AG04450 (cell line): ENCODE data around the gene LHFPL6. TPM values are rescaled to one million over a fixed set of nuclear protein-coding genes. Genes with fewer than 3 reads are reported as not detected.

ENCODE experiments used
- CTCF ChIA-PET: fragments of 300-600, 350-600 bp; formaldehyde crosslinking; extraction: SDS; loops from one replicate; lab custom pipeline; 2022; ENCODE audit warnings: antibody characterized with exemption, inconsistent platforms; lab: Charles Lee
- POLR2A ChIA-PET: fragments of 350-600 bp; formaldehyde crosslinking; extraction: SDS; loops from one replicate; lab custom pipeline; 2021; ENCODE audit warnings: antibody characterized with exemption, inconsistent platforms; lab: Yijun Ruan, JAX
- DNase-seq: peaks from one replicate; pipeline ENCODE4 v3.0.0-alpha.2; 2011; ENCODE audit warnings: low read depth, low spot score
- H3K27ac ChIP-seq: one replicate; pipeline ENCODE4 v1.5.1; 2012; ENCODE audit warnings: low read depth, low read length, control low read depth
- H3K27me3 ChIP-seq: one replicate; pipeline ENCODE4 v1.6.0; 2012; ENCODE audit warnings: low read length; ENCODE audit not compliant: control insufficient read depth, insufficient read depth
- H3K4me3 ChIP-seq: 2 replicates; pipeline ENCODE4 v1.5.1; 2011; ENCODE audit warnings: mild to moderate bottlenecking, low read depth, low read length, control low read depth
- H3K9me3 ChIP-seq: 2 replicates; pipeline ENCODE4 v1.5.1; 2012; ENCODE audit warnings: low read length; ENCODE audit not compliant: control insufficient read depth, insufficient read depth
- CTCF ChIP-seq: IDR thresholded peaks from 2 replicates; pipeline ENCODE4 v1.5.1; 2011; ENCODE audit warnings: low read depth, low read length, control low read depth, inconsistent platforms
- polyA plus RNA-seq: library from polyadenylated mRNA; depleted of rRNA; stranded (reverse); fragments of >200 nt; gene quantifications from 2 replicates; pipeline ENCODE4 v1.2.3, GENCODE V29; 2011

Gene LHFPL6
- polyA plus RNA-seq, 1 experiment, result 40.3 TPM

GRCh38 chr13:39494633-39495032 lies 108.4 kb downstream of the LHFPL6 start:
- no peak overlapping the region for H3K4me3 ChIP-seq
- H3K27me3 ChIP-seq, result no peaks in the 10 kb centered on the region
- TF ChIP-seq CTCF, result no peak
- no peak overlapping the region for H3K27ac ChIP-seq
- no peak for DNase-seq
- no peaks in the 10 kb centered on the region for H3K9me3 ChIP-seq
- POLR2A ChIA-PET, result no interaction called here
- CTCF ChIA-PET, result interaction anchor here (0.9 kb wide), 1 partner anchor 76 kb away, joined by 3 read pairs; no protein-coding TSS in a partner anchor

GRCh38 chr13:39494006-39494405 lies 109.0 kb downstream of the LHFPL6 start:
- DNase-seq, result no peak
- Histone ChIP-seq H3K4me3 (no peak overlapping the region), H3K27me3 (no peaks in the 10 kb centered on the region), H3K9me3 (no peaks in the 10 kb centered on the region), H3K27ac (no peak overlapping the region)
- POLR2A ChIA-PET, result no interaction called here
- CTCF ChIA-PET, result interaction anchor here (0.9 kb wide), 1 partner anchor 75 kb away, joined by 3 read pairs; no protein-coding TSS in a partner anchor
- no peak for TF ChIP-seq CTCF

- TF ChIP-seq CTCF, result no peak
- POLR2A ChIA-PET, result no interaction called here
- DNase-seq, result no peak
Measured at GRCh38 chr13:39490136-39490535, 112.9 kb downstream of the LHFPL6 start.

GRCh38 chr13:39486758-39487157 lies 116.2 kb downstream of the LHFPL6 start:
- ChIA-PET POLR2A (no interaction called here), CTCF (no interaction called here)
- Histone ChIP-seq H3K27ac (no peak overlapping the region), H3K27me3 (no peaks in the 10 kb centered on the region), H3K4me3 (no peak overlapping the region), H3K9me3 (no peaks in the 10 kb centered on the region)
- no peak for TF ChIP-seq CTCF
- DNase-seq, result no peak

More at GRCh38 chr13:39490136-39490535, 112.9 kb downstream of the LHFPL6 start:
- Histone ChIP-seq H3K27ac (no peak overlapping the region), H3K27me3 (no peaks in the 10 kb centered on the region), H3K4me3 (no peak overlapping the region), H3K9me3 (no peaks in the 10 kb centered on the region)
- CTCF ChIA-PET, result no interaction called here

GRCh38 chr13:39485314-39485700 lies 117.7 kb downstream of the LHFPL6 start:
- ChIA-PET POLR2A (no interaction called here), CTCF (no interaction called here)
- no peaks in the 10 kb centered on the region for H3K27me3 ChIP-seq
- no peaks in the 10 kb centered on the region for H3K9me3 ChIP-seq
- DNase-seq, result no peak
- H3K4me3 ChIP-seq, result no peak overlapping the region
- H3K27ac ChIP-seq, result no peak overlapping the region
- no peak for TF ChIP-seq CTCF
